CD4-positive, alpha-beta memory T cell (primary cell): ENCODE results near the gene TRIM63. TPM values are rescaled to one million over a fixed set of nuclear protein-coding genes. Genes with fewer than 3 reads are reported as not detected.
A peak's percentile ranks its signal among the peaks of the same experiment; 100 is the strongest.

Experiments used
- CTCF ChIA-PET: fragments of 350-600 bp; sonication (Branson Sonifier 250); formaldehyde crosslinking; loops from one replicate; lab custom pipeline; 2021; ENCODE audit warnings: inconsistent platforms; ENCODE audit not compliant: partially characterized antibody; lab: Charles Lee
- POLR2A ChIA-PET: fragments of 350-600 bp; sonication (Branson Sonifier 250); formaldehyde crosslinking; loops from one replicate; lab custom pipeline; 2021; ENCODE audit not compliant: partially characterized antibody; lab: Charles Lee
- DNase-seq, 5 donors: peaks; one replicate each; pipeline versions ENCODE4 v3.0.0 to v3.0.0-alpha.2; 2020 to 2022; ENCODE audit warnings: mixed read lengths in 1 of 5
- H3K27ac ChIP-seq: one replicate; pipeline ENCODE4 v1.7.0; 2013; ENCODE audit warnings: low read depth, low read length
- H3K27me3 ChIP-seq: 2 replicates; pipeline ENCODE4 v1.7.0; 2013; ENCODE audit warnings: mild to moderate bottlenecking, low read length, moderate library complexity; ENCODE audit not compliant: insufficient read depth
- H3K36me3 ChIP-seq: 2 replicates; pipeline ENCODE4 v1.7.0; 2013; ENCODE audit warnings: mild to moderate bottlenecking, low read length, moderate library complexity; ENCODE audit not compliant: insufficient read depth
- H3K4me1 ChIP-seq: 2 replicates; pipeline ENCODE4 v1.7.0; 2013; ENCODE audit warnings: mild to moderate bottlenecking, low read length, moderate library complexity; ENCODE audit not compliant: insufficient read depth
- H3K4me3 ChIP-seq, 2 donors: one replicate each; pipeline ENCODE4 v1.7.0; 2013; ENCODE audit warnings: low read length in 2 of 2, mild to moderate bottlenecking in 1 of 2
- H3K9me3 ChIP-seq, 2 donors: one replicate each; pipeline ENCODE4 v1.7.0; 2013; ENCODE audit warnings: low read length in 2 of 2, control low read depth in 1 of 2; ENCODE audit not compliant: control insufficient read depth in 1 of 2
- H3K27ac Mint-ChIP-seq, 7 donors: one replicate each; pipeline ENCODE4 v1.8.0; 2020 to 2021; ENCODE audit warnings: mixed read lengths in 7 of 7, mild to moderate bottlenecking in 6 of 7, inconsistent platforms in 3 of 7, moderate library complexity in 3 of 7
- H3K27me3 Mint-ChIP-seq, 2 donors: one replicate each; pipeline ENCODE4 v1.8.0; 2020 to 2021; ENCODE audit warnings: mixed read lengths in 2 of 2
- H3K36me3 Mint-ChIP-seq, 2 donors: one replicate each; pipeline ENCODE4 v1.8.0; 2020 to 2021; ENCODE audit warnings: mixed read lengths in 2 of 2, inconsistent platforms in 1 of 2, mild to moderate bottlenecking in 1 of 2
- H3K4me1 Mint-ChIP-seq, 4 donors: one replicate each; pipeline ENCODE4 v1.8.0; 2020 to 2021; ENCODE audit warnings: mixed read lengths in 4 of 4, mild to moderate bottlenecking in 1 of 4
- H3K4me3 Mint-ChIP-seq, 8 donors: one replicate each; pipeline ENCODE4 v1.8.0; 2020 to 2021; ENCODE audit warnings: mixed read lengths in 8 of 8, mild to moderate bottlenecking in 7 of 8, moderate library complexity in 6 of 8, inconsistent platforms in 3 of 8
- H3K9me3 Mint-ChIP-seq, 8 donors: one replicate each; pipeline ENCODE4 v1.8.0; 2020 to 2021; ENCODE audit warnings: mixed read lengths in 8 of 8, mild to moderate bottlenecking in 5 of 8, inconsistent platforms in 3 of 8, moderate library complexity in 1 of 8
- intact Hi-C: fragments of 100-400 bp; cut with micrococcal nuclease; formaldehyde crosslinking; loops from one replicate; pipeline ENCODE4 v1.15.1; 2023
- polyA plus RNA-seq, 2 donors: library from polyadenylated mRNA; unstranded; fragments of 300-500 nt; fragmentation: Illumina TruSeq; gene quantifications; one replicate each; pipeline ENCODE4 v1.2.3, GENCODE V29; 2021
- total RNA-seq, 2 experiments: library from RNA; stranded (reverse); gene quantifications; one replicate each; pipeline ENCODE4 v1.2.3, GENCODE V29; 2021

Gene TRIM63
- total and polyA plus RNA-seq, 4 experiments from 2014 or later, result not detected

DNA sequence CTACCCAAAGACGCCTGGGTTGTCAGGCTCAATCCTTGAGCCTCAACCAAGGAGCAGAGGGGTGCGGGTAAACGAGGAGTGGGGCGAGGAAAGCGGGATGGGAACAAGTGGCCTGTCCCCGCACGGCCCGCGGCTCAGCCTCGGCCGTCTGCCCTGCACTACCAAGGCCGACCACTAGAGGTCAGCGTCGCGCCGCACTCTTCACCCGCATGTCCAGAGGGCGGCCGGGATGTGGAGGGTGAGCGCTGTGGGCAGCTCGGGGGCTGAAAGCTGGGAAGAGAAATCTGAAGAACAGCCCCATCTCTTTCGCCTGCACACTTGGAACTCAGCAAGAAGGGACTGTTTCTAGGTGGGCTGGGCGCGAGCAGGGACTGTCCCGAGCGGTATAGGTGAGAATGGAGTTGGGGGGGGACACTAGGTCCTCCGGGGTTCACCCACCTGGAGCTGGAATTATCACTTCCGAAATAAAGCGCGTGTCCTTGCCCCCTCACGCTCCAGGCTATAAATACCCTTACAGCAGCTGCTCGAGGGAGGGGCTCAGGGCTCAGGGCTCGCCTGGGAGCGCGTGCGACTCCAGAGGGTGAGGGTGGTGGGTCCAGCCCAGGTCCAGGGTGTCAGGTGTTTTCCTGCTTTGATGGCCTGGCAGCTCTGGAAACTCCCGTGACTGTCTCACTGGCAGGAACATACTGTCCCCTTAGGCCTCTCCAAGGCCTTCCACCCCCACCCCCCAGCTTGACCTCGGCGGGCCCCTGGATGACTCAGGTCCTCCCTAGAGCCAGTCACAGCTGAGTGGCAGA lies 31.3 kb downstream of the TRIM63 start:
- Histone ChIP-seq H3K4me1 (peaks cover 15% of the 10 kb centered on the region), H3K9me3 (no peaks in the 10 kb centered on the region), H3K36me3 (no peaks in the 10 kb centered on the region), H3K27ac (peak overlapping the region; percentile 77), H3K27me3 (no peaks in the 10 kb centered on the region), H3K4me3 (peak overlapping the region; percentile 48 to 84)
- Mint-ChIP-seq H3K36me3 (peaks cover 0 to 7% of the 10 kb centered on the region in 2 donors), H3K27ac (peak overlapping the region; percentile 89 to 97 (median 95)), H3K9me3 (no peaks in the 10 kb centered on the region), H3K27me3 (peaks cover 2 to 3% of the 10 kb centered on the region in 2 donors), H3K4me3 (peak overlapping the region; percentile 94 to 99 (median 95)), H3K4me1 (peaks cover 2 to 21% (median 11%) of the 10 kb centered on the region in 4 donors)
- intact Hi-C loops, result loop anchor here (1.0 to 5.0 kb wide), 6 partner anchors 37 to 196 kb away; partner anchors contain the start of genes CEP85 and PAFAH2
- POLR2A ChIA-PET, result interaction anchor here (0.8 to 1.8 kb wide), 3 partner anchors 9 to 109 kb away, joined by 3 to 8 read pairs (median 4); partner anchors contain the start of gene SLC30A2
- peak; percentile 67 to 81 (median 69) for DNase-seq
- CTCF ChIA-PET, result interaction anchor here (0.7 to 3.2 kb wide), 21 partner anchors 9 to 381 kb away, joined by 3 to 18 read pairs (median 4); partner anchors contain the start of genes CEP85 and ZNF593

DNA sequence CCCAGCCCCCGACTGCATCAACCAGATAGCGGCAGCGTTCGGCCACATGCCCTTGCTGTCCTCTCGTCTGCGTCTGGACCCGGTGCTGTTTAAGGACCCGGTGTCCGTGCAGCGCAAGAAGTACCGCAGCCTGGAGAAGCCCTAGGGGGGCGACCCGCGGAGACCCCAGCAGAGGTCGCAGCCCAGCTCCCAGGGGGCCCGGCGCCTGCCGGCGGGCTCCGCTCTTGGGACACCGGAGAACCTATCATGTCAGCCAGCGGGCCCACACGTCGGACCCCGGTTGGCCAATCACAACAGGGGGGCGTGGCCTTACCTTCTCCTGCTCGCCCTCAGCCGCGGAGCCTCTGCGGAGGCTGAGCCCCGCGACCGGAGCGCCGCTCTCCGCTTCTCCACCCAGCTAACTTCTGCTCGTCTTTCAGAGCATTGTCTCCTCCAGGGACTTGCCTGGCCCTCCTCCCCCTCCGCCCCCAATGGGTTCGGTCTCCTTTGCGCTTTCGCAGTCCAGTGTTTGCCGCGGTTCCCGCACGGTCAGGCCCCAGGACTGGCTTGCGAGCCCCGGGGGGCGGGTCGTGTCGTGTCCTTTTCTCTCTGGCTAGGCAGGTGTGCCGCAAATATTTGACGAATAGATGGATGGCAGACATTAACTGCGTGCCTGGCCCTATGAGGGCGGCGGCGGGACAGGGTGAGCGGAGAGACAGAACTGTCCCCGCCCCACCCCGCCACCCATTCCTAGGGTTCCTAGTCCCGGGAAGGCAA lies 32.0 kb downstream of the TRIM63 start:
- Mint-ChIP-seq H3K27ac (peak overlapping the region; percentile 89 to 97 (median 95)), H3K4me3 (peak overlapping the region; percentile 94 to 99 (median 95)), H3K27me3 (peaks cover 2 to 3% of the 10 kb centered on the region in 2 donors), H3K9me3 (no peaks in the 10 kb centered on the region), H3K4me1 (peaks cover 2 to 21% (median 11%) of the 10 kb centered on the region in 4 donors), H3K36me3 (peaks cover 0 to 7% of the 10 kb centered on the region in 2 donors)
- Histone ChIP-seq H3K36me3 (no peaks in the 10 kb centered on the region), H3K9me3 (no peaks in the 10 kb centered on the region), H3K27ac (peak overlapping the region; percentile 77), H3K27me3 (no peaks in the 10 kb centered on the region), H3K4me1 (peaks cover 15% of the 10 kb centered on the region), H3K4me3 (peak overlapping the region; percentile 48 to 84)
- peak; percentile 89 to 95 (median 92) for DNase-seq
- POLR2A ChIA-PET, result interaction anchor here (1.2 to 1.8 kb wide), 2 partner anchors 10 to 15 kb away, joined by 4 to 8 read pairs; partner anchors contain the start of gene SLC30A2
- intact Hi-C loops, result loop anchor here (1.0 to 5.0 kb wide), 5 partner anchors 37 to 197 kb away; partner anchors contain the start of genes CEP85 and PAFAH2
- CTCF ChIA-PET, result interaction anchor here (0.7 to 3.2 kb wide), 10 partner anchors 8 to 378 kb away, joined by 3 to 18 read pairs (median 4); no protein-coding TSS in a partner anchor

DNA sequence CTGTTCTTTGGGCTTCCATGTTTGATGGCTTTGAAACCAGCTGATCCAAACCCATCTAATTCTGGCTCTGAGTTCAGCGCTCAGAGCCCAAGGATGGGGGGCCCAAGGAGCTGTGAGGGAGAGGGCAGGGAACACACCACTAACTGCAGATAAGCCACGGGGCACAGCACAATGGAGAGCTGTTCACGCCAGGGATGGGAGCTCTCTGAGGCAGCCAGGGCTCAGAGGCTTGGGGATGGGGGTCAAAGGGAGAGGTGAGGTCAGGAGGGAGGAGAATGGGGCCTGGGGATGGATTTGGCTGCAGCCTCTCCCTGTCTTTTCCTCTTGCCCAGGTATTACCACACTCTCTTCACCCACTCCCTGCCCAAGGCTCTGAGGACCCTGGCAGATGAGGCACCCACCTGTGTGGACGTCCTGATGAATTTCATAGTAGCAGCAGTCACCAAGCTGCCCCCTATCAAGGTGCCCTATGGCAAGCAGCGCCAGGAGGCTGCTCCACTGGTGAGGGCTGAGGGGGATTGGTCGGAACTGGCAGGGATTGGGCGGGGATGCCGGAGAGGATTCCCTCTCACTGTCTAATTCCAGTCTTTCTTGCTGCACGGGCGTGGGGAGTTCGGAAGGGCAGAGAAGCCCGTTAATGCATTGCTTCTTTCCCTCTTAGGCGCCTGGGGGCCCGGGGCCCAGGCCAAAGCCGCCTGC lies 32.8 kb downstream of the TRIM63 start:
- CTCF ChIA-PET, result interaction anchor here (0.7 to 3.2 kb wide), 10 partner anchors 8 to 148 kb away, joined by 3 to 18 read pairs (median 4); partner anchors contain the start of gene ZNF593
- H3K27me3 ChIP-seq, result no peaks in the 10 kb centered on the region
- H3K27me3 Mint-ChIP-seq, result peaks cover 1 to 2% of the 10 kb centered on the region in 2 donors
- peak overlapping the region; percentile 77 for H3K27ac ChIP-seq
- peak overlapping the region in 6 of 7 donors; percentile 42 to 96 (median 68) for H3K27ac Mint-ChIP-seq
- H3K4me1 Mint-ChIP-seq, result peaks cover 2 to 21% (median 11%) of the 10 kb centered on the region in 4 donors
- H3K36me3 ChIP-seq, result no peaks in the 10 kb centered on the region
- H3K9me3 Mint-ChIP-seq, result no peaks in the 10 kb centered on the region
- H3K9me3 ChIP-seq, result no peaks in the 10 kb centered on the region
- peaks cover 15% of the 10 kb centered on the region for H3K4me1 ChIP-seq
- intact Hi-C loops, result loop anchor here (1.0 to 5.0 kb wide), 5 partner anchors 36 to 198 kb away; partner anchors contain the start of genes CEP85 and PAFAH2
- H3K4me3 ChIP-seq, result peak overlapping the region; percentile 48 to 84
- no peak for DNase-seq
- H3K4me3 Mint-ChIP-seq, result peak overlapping the region; percentile 94 to 99 (median 95)
- H3K36me3 Mint-ChIP-seq, result peaks cover 0 to 7% of the 10 kb centered on the region in 2 donors
- POLR2A ChIA-PET, result interaction anchor here (1.2 kb wide), 1 partner anchor 15 kb away, joined by 4 read pairs; no protein-coding TSS in a partner anchor

DNA sequence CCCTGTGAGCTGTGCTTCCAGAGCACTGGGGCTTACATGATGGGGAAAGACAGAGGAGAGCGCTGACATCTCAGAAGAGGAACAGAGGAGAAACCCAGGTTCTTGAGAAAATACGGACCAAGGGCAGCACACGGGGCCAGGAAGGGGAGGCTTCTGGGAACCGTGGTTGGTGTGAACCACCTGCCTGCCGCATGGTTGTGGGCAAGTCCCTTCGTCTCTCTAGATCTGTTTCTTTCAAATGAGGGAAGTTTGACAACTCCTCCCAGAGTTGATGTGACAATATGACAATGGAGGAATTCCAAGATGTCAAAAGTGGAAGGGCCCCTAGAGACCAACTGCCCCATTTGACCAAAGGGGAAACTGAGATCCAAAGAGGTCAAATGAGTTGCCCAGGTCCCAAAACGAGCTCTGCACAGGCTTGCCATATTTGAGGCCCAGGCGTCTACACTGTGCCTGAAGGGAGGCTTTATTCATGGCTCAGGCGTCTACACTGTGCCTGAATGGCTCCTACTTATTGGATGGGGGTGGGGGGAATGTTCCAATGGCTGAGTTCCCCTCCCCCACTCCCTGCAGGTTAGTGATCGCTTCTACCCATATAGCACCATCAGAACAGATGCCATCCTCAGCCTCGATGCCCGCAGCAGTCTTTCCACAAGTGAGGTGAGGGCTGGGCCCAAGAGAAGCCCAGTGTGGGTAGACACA lies 34.6 kb downstream of the TRIM63 start:
- Histone ChIP-seq H3K9me3 (no peaks in the 10 kb centered on the region), H3K27ac (no peak overlapping the region), H3K4me1 (peaks cover 15% of the 10 kb centered on the region), H3K36me3 (no peaks in the 10 kb centered on the region), H3K27me3 (no peaks in the 10 kb centered on the region), H3K4me3 (no peak overlapping the region)
- Mint-ChIP-seq H3K27ac (no peak overlapping the region), H3K9me3 (no peaks in the 10 kb centered on the region), H3K4me1 (peaks cover 2 to 21% (median 11%) of the 10 kb centered on the region in 4 donors), H3K27me3 (peaks cover 1 to 2% of the 10 kb centered on the region in 2 donors), H3K36me3 (peaks cover 0 to 7% of the 10 kb centered on the region in 2 donors), H3K4me3 (peak overlapping the region in 2 of 8 donors; percentile 10 to 61)
- DNase-seq, result no peak
- ChIA-PET CTCF (interaction anchor here (1.1 to 1.6 kb wide), 2 partner anchors 128 to 137 kb away, joined by 3 read pairs; partner anchors contain the start of gene ZNF593), POLR2A (no interaction called here)
- intact Hi-C loops, result no loop called here

DNA sequence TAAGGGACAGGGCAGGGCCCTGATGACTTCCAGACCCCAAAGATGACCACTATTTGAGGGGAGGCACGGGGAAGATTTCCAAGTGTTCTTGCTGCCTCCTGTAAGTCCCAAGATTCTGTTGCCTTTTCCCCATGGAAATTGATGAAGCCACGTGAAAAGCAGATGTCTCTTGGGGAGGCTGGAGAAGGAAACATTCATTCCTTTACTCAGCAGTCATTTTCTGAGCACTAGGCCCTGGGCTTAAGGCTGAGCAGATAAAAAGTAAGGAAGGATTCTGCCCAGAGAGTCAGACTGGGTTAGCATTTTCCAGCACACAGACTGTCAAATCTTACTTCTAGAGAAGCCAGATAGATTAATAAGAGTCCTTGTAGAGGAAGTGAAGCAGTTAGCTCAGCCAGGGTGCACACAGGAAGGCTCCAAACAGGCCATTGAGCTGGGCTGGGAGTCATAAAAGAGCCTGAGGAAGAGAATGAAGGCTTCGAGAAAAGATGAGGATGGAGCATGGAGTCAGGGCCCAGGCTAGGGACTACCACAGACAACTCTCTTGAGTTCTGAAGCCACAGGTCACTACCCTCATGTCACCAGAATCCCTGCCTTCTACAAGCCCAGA lies 35.7 kb downstream of the TRIM63 start:
- ChIA-PET CTCF (no interaction called here), POLR2A (interaction anchor here (0.6 kb wide), 1 partner anchor 422 kb away, joined by 4 read pairs; no protein-coding TSS in a partner anchor)
- no peak for DNase-seq
- H3K27me3 Mint-ChIP-seq, result peaks cover 1 to 2% of the 10 kb centered on the region in 2 donors
- peak overlapping the region in 1 of 7 donors; percentile 41 for H3K27ac Mint-ChIP-seq
- no peaks in the 10 kb centered on the region for H3K36me3 ChIP-seq
- no peak overlapping the region for H3K27ac ChIP-seq
- peaks cover 0 to 7% of the 10 kb centered on the region in 2 donors for H3K36me3 Mint-ChIP-seq
- H3K4me3 Mint-ChIP-seq, result peak overlapping the region in 2 of 8 donors; percentile 15 to 29
- no peaks in the 10 kb centered on the region for H3K9me3 ChIP-seq
- intact Hi-C loops, result no loop called here
- peaks cover 15% of the 10 kb centered on the region for H3K4me1 ChIP-seq
- H3K4me1 Mint-ChIP-seq, result peaks cover 3 to 21% (median 11%) of the 10 kb centered on the region in 4 donors
- H3K9me3 Mint-ChIP-seq, result no peaks in the 10 kb centered on the region
- no peak overlapping the region for H3K4me3 ChIP-seq
- no peaks in the 10 kb centered on the region for H3K27me3 ChIP-seq
